AG08395 (cell line): Measurements from ENCODE around the gene SIPA1L2.
"Not testable (repeated sequence)": the region's sequence is repeated elsewhere in the genome, so short reads cannot be mapped to it uniquely, and the experiment has no call there.

Source experiments
- DNase-seq: peaks from one replicate; pipeline ENCODE4 v3.0.0; 2012; ENCODE audit warnings: mixed read lengths, low spot score

The SIPA1L2 gene

DNA sequence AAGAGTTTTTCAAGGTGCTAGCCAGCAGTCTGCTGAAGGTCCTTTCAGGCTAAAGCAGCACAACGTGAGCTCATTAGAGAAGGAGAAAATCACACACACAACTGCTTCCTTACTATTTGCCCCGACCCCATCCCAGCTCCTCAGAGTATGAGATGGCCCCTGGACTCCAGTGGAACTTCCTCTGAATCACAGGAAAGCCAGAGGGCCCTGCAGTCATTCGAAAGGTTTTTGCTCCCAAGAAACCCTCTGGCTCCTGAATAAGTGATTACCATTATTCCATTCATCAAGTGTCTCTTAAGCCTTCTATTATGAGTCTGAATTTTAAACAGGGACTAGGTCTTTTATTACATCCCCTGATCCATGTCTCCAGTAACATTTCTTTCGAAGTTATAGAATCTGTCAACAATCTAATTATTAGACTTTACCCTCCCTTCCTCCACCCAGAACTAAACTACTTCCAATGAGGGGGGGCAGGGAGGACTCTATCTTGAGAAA is 14.6 kb downstream of the SIPA1L2 start:
- no peak for DNase-seq

DNA sequence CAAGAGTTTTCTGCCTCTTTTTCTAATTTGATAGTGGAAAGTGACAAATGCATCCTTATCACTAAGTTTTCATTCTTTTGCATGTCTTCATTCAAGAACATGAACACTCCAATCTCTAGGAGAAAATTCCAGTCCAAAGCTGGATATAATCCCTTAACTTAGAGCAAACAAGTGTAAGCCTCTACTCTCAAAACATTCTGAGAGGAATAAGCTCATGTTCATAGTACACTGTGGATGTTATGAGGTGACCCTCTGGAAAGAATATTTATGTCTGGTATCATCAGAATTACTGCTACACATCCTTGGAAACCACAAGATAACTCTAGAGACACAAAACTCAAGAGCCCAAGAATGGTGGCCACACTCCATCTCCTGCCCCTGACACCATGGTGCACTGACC is 15.1 kb downstream of the SIPA1L2 start:
- DNase-seq = no peak

- no peak for DNase-seq
Observed at GRCh38 chr1:232613752-232614381, 16.1 kb downstream of the SIPA1L2 start.

DNA sequence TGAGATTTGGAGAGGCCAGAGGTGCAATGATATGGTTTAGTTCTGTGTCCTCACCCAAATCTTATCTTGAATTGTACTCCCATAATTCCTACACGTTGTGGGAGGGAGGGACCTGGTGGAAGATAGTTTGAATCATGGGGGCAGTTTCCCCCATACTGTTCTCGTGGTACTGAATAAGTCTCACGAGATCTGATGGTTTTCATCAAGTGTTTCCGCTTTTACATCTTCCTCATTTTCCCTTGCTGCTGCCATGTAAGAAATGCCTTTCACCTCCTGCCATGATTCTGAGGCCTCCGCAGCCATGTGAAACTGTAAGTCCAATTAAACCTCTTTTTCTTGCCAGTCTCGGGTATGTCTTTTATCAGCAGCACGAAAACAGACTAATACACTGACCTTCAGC is 17.1 kb downstream of the SIPA1L2 start:
- DNase-seq = not testable (repeated sequence)

DNA sequence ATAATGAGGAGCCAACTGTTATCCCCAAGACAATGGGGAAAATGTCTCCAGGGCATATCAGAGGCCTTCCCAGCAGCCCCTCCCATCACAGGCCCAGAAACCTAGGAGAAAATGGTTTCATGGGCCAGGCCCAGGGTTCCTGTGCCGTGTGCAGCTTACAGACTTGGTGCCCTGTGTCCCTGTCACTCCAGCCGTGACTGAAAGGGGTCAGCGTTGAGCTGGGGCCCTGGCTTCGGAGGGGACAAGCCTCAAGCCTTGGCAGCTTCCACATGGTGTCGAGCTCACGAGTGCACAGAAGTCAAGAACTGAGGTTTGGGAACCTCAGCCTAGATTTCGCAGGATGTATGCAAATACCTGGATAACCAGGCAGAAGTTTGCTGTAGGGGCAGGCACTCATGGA is 18.1 kb downstream of the SIPA1L2 start:
- no peak for DNase-seq

DNA sequence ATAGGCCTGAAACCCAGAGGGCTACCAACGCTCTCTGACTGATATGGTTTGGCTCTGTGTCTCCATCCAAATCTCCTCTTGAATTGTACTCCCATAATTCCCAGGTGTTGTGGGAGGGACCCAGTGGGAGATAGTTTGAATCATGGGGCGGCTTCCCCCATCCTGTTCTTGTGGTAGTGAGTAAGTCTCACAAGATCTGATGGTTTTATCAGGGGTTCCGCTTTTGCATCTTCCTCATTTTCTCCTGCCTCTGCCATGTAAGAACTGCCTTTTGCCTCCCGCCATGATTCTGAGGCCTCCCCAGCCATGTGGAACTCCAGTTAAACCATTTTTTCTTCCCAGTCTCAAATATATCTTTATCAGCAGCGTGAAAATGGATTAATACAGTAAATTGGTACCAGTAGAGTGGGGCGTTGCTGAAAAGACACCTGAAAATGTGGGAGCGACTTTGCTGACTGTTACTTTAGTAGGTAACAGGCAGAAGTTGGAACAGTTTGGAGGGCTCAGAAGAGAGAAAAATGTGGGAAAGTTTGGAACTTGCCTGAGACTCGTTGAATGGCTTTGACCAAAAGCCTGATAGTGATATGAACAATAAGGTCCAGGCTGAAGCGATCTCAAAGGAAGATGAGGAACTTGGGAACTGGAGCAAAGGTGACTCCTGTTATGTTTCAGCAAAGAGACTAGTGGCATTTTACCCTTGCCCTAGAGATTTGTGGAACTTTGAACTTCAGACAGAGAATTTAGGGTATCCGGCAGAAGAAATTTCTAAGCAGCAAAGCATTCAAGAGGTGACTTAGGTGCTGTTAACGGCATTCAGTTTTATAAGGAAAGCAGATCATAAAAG is 18.8 kb downstream of the SIPA1L2 start:
- not testable (repeated sequence) for DNase-seq

DNA sequence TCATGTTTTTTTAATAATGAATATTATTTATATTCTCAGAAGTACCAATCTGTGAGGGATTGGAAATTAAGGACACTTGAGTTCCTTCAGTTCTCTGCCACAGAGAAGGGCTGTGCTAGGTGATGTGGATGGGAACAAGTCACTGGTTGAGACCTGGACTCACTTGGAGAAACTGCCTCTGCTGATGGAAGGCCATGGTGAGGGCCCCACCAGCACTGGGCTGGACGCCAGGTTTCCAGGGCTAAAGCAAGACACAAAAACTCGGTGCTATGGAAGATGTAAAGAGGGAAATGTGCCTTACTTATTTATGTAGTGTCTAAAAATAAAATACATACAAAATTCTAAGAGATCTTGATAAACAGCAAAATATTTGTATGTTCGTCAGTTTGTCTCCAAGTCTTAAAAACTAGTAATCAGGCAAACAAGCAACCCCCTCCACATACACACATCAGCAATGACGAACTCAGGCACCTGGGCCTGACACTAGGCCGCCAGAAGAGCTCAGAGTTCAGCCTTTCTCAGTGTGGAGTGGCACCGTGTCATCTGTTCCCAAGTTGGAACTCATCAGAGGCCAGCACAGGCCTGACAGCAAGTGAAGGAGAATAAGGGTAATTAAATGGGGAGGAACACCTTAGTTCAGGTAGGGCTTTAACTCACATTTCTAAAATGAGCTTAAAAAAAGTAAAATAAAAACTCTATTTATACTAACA is 19.6 kb downstream of the SIPA1L2 start:
- DNase-seq = no peak

GRCh38 chr1:232608427-232608826 is 21.5 kb downstream of the SIPA1L2 start:
- no peak for DNase-seq

- no peak for DNase-seq
Observed at GRCh38 chr1:232602622-232603021, 27.3 kb downstream of the SIPA1L2 start.

DNA sequence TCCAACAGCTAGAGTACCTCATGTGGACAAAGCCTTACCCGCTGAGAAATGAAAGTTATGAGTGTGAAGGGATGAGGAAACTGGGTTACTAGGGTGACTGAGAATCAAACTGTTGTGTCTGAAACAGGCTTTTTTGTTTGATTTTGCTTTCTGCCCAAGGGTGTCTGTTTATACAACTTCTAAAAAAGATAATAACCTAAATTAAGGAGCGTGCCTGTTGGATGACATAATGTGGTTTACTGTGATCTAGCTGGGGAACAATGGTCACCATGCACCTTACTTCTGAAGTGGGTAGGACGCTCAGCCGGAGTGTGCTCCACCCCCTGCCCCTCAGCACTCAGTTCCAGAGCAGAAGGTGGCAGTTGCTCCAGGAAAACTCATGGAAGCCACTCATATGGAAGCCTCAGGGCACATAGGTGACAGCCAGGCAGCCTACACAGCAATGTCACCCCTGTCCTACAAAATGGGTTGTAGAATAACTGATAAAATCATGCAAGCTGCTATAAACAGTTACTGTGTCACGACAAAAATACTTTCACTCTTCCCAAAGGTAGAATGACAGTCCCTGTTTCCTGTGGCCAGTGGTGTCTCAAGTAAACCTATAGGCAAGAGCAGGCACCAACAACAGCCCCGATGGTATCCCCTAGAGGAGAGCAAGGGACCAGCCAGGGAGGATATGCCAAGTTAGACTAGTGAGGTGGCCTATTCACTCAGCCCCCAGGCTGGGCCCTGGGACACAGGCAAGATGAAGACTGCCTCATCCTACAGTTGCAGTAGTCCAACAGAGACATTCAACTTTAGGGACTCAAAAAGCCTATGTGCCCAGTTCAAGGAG is 29.3 kb downstream of the SIPA1L2 start:
- no peak for DNase-seq

GRCh38 chr1:232599178-232600041 is 30.5 kb downstream of the SIPA1L2 start:
- no peak for DNase-seq

DNA sequence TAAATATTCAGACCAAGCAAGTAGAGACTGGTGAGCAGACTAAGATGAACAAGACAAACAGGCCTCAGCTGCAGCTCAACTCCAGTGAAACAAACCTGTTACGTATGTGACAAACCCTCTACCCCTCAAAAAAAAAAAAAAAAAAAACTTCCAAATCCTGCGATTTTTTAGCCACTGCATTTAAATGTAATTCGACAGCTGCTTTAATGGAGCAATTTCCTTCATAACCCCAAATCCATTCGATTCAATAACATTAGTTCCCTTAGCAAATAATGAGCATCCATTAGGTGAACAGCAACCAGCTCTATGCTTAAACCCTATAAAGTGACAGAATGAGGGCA is 31.1 kb downstream of the SIPA1L2 start:
- DNase-seq = no peak

DNA sequence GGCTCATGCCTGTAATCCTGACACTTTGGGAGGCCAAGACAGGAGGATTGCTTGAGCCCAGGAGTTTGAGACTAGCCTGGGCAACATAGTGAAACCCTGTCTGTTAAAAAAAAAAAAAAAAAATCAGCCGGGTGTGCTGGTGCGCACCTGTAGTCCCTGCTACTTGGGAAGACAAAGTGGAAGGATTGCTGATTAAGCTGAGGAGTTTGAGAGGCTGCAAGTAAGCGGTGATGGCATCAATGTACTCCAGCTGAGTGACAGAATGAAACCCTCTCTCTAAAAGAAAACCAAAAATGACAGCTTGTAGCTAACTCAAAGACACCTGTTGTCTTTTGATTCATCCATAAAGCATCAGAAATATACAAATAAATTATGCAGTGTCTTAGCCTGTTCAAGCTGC is 31.8 kb downstream of the SIPA1L2 start:
- DNase-seq = no peak

DNA sequence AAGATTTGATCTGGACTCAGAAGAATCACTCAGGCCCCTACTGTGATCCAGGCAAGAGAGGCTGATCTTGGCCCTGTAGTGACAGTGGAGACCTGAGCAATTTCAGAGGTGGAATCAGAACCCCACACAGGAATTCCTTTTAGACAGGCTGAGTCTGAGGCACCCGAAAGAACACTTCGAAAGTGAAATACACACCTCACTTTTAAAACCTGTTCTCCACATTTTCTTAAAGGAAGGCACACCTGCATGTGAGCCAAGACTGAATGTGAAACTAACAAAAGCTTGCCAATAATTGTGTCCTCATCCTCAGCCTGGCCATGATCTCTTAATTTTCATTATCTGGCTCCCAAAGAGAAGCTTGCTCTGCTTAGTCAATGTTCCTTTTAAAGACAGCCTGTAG is 32.2 kb downstream of the SIPA1L2 start:
- no peak for DNase-seq

DNA sequence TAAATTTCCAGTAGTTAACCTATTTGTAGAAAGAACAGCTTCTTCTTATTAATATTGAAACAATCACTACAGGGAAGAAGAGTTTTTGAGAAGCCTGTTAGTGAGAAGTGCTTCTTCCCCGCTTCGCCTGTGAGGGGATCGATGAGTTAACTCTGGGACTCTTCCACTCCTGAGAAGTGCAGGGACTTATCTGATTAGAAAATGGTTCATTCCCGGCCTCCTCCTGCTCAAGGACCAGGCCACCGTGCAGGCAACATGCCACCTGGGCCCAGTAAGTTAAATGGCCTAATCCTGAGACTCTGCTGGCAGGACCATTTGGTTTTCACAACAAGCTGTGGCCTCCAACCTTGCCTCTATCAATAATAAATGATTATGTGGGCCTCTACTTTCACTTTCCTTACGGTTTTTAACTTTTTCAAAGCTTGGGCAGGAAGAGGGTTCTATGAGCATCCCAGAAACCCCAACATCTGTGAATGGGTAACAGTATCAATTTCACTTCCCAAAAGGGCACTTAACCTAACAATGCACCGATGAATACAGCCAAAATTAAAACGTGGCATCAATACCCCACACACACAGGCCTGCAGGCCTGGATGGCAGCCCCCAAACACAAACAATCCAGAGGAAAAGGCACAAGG is 33.1 kb downstream of the SIPA1L2 start:
- DNase-seq = no peak

DNA sequence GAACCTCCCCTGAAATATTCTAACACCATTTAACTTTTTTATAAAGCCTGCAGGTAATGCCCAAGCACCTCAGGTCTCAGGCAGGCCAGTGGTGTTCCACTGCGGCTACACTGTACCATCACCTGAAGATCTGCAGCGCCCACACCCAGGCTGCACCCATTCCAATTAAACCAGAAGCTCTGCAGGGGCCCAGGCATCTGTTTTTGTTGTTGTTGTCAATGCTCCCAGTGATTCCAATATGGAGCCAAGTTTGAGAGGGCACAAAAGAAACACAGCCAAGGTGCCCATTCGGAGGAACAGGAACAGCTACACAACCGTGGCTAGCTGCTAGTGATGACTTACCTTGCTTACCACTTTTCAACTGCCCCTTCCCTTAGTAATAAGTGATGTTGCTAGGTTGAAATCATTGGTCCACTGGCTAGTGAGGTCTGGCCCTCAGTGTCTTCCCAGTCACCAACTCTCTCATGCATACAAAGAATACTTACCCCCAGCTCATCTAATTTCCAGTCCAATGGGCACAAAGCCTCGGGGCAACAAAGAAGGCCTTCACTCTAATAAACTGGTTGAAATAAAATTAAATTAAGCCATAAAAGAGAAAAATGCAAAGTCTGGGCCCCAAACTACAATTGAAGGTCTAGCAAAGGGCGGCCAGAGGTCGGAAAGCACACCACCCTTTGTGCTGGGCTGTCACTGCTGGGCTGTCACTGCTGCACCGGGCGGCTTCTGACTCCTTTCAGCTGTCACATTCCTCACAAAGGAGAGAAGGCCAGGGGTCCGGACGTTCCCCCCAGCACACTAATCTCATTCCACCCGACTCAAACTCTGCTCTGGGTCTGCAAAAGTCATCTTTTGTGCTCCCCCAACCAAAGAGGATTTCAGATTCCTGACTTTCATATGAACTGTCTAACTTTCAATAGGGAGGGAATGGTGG is 34.9 kb downstream of the SIPA1L2 start:
- DNase-seq = no peak

DNA sequence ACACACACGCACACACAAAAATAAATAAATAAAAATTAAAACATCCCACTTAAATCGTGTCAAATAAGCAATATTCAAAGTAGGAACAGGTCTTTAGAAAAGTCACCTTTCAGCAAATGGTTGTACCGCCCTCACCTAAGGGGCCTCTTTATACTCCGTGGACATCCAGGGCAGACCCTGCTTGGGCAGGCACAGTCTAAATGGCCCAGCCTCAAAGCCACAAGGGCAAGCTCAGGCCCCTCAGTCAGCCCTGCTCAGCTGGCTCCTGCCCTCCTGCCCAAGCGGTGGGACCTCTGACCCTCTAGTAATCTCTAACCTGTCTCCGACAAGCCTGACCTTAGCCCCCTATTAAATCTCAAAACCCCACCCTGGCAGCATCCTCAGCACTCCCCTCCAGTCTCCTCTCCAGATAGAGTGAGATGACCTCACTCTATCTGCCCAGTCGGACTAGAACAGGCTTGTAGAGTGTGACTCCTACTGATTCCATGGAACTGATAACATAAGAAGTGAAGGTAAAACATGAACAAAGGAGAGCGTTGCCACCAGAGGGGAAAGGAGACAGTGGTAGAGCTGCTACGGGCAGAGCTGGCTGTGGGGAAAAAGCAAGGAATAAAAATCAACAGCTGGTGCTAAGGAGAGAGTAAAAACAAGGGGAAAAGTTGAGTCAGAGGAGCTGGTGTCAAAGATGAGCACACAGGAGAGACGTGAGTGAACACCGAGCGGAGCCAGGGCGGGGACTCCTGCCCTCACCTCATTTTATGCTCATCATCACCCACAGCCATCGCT is 36.0 kb downstream of the SIPA1L2 start:
- DNase-seq = no peak

GRCh38 chr1:232591344-232591743 is 38.6 kb downstream of the SIPA1L2 start:
- DNase-seq = no peak

GRCh38 chr1:232590744-232591082 is 39.2 kb downstream of the SIPA1L2 start:
- DNase-seq = no peak
